ENCODE results near the gene SLC6A1.
A peak's percentile ranks its signal among the peaks of the same experiment; 100 is the strongest.

The SLC6A1 gene

DNA sequence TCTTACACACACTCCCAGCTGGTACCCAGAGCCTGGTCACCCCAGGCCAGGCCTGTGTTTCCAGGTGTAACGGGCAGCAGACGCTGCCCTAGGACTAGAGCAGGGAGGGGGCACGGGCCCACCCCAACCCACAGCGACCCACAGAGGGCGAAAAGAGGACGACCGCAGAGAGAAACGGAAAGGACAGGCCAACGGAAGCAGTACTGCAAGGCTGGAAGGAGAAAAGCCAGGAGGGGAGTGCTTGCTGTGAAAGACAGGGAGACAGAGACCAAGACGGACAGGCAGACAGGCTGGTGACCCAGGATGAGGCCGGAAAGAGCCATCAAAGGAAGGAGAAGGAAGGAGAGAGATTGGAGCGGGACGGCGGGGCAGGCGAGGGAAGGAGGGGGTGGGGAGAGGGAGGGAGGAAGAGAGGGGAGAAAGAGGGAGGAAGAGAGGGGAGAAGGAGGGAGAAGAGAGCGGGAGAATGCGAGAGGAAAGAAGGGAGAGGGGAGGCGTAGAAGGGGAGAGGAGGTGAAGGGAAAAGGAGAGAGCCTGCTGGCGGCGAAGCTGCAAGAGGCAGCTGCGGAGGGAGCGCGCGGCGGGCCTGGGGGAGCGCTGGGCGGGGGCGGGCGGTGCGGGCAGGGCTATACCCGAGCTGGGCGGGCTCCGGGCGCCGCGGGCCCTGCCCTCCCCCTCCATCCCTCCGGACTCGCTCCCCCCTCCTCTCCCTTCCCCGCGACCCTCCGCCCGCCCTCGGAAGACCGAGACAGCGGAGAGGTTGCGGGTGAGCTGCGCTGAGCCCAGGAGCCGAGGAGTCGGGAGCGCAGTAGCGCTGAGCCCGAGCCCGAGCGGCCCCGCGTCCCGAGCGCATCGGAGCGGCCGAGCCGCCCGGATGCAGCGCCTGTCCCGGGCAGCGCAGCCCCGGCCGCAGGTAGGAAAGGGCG is at the start of gene SLC6A1:
Gene SLC6A1, plus strand, starts transcription at position 732 of the 926 bp plus-strand sequence. CDS start 24,464 bp downstream, outside the sequence.
- TF ChIP-seq, protein P1, sequence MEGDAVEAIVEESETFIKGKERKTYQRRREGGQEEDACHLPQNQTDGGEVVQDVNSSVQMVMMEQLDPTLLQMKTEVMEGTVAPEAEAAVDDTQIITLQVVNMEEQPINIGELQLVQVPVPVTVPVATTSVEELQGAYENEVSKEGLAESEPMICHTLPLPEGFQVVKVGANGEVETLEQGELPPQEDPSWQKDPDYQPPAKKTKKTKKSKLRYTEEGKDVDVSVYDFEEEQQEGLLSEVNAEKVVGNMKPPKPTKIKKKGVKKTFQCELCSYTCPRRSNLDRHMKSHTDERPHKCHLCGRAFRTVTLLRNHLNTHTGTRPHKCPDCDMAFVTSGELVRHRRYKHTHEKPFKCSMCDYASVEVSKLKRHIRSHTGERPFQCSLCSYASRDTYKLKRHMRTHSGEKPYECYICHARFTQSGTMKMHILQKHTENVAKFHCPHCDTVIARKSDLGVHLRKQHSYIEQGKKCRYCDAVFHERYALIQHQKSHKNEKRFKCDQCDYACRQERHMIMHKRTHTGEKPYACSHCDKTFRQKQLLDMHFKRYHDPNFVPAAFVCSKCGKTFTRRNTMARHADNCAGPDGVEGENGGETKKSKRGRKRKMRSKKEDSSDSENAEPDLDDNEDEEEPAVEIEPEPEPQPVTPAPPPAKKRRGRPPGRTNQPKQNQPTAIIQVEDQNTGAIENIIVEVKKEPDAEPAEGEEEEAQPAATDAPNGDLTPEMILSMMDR (IDR thresholded peaks at IDR 0.05; ENCODE audit: control insufficient read depth, extremely low read depth, insufficient read depth): no peak
- DNase-seq (ENCODE audit: low read depth): no peak
- H3K4me3 ChIP-seq (ENCODE audit: low read depth, low read length): no peak within 1 kb of the TSS

DNA sequence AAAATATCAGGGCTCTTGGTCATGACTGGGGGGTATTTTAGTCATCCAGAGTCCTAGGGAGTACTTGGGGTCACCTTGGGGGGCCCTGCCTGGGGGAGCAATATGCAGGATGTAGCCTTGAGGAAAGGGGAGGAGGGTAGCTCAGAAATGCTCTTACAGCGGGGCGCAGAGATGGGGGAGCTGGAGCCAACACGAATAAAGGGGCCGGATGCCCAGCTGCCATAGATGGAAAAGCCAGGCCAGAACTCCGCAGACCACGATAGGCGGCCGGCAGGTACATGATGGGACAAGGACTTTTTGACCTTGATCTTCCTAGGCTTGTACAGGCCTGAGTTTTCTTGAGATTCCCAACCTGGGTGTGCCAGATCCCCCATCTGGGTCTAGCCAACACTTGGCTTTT is 47.7 kb upstream of the SLC6A1 start:
- H3K4me3 ChIP-seq (ENCODE audit: low read depth, low read length): no peak overlapping the region
- no peak for DNase-seq (ENCODE audit: low read depth)
- TF ChIP-seq, protein P1 (IDR thresholded peaks at IDR 0.05; ENCODE audit: control insufficient read depth, extremely low read depth, insufficient read depth): no peak

DNA sequence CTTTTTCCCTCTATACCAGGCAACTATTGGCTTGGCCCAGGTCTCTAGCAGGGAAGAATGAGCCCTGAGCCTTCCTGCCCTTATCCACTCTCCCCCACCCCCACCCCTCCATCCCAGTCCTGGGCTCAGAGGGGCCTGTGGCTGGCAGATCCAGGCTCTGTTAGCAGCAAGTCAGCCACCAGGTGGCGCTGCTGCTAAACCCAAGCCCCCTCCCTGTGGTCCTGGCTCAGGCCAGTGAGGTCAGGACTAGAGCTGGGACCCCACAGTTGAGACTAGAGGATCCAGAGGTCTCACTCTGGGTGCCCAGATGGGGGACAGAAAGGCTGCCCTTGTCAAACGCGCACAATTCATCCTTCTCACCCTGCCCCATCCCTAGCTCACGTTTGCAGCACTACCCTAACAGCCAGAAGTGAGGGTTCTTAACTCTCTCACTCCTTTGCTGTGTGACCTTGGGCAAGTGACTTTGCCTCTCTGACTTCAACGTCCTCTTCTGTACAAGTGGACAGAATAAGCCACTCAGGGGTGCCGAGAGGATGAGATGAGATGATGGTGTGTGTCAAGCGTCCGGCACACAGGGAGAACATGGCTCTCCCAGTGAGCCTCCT is 46.8 kb upstream of the SLC6A1 start:
- peak; percentile 6 for DNase-seq (ENCODE audit: low read depth)
- TF ChIP-seq, protein P1 (IDR thresholded peaks at IDR 0.05; ENCODE audit: control insufficient read depth, extremely low read depth, insufficient read depth): peak; percentile 81
- no peak overlapping the region for H3K4me3 ChIP-seq (ENCODE audit: low read depth, low read length)

DNA sequence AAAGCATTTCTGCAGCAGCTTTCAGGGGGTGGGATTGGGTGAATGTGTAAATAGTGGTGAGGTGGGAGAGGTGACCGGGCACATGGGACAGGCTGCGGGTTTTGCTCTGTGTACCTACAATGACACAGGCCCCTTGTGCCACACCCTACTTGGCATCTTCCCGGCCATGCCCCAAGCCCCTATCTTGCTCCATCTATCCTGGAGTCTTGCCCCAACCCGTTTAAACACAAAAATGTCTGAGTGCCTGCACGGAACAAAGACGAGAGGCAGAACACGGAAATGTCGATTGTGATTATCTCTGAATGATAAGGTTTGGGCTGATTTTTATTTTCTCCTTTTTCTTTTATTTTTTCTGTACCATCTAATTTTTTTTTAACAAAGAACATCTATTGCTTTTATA is 46.0 kb upstream of the SLC6A1 start:
- no peak overlapping the region for H3K4me3 ChIP-seq (ENCODE audit: low read depth, low read length)
- TF ChIP-seq, protein P1 (IDR thresholded peaks at IDR 0.05; ENCODE audit: control insufficient read depth, extremely low read depth, insufficient read depth): no peak
- no peak for DNase-seq (ENCODE audit: low read depth)

DNA sequence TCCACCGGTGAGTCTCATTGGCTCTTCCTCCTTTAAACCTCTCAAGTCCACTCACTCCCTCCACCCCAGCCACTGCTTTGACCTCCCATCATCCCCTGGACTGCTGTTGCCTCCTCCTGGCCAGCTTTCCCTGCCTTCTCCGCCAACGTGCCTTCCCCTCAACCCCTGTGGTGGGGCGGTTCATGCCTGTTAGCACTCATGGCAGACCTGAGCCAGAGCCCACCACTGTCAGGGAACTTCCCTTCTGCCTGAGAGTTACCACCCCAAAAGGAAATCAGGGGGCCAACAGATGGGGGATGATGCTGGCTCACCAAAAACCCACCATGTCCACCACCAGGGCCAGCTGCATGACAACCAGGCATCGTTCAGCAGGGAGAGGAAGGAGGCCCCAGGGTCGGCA is 44.2 kb upstream of the SLC6A1 start:
- TF ChIP-seq, protein P1 (IDR thresholded peaks at IDR 0.05; ENCODE audit: control insufficient read depth, extremely low read depth, insufficient read depth): no peak
- no peak overlapping the region for H3K4me3 ChIP-seq (ENCODE audit: low read depth, low read length)
- DNase-seq (ENCODE audit: low read depth): no peak

DNA sequence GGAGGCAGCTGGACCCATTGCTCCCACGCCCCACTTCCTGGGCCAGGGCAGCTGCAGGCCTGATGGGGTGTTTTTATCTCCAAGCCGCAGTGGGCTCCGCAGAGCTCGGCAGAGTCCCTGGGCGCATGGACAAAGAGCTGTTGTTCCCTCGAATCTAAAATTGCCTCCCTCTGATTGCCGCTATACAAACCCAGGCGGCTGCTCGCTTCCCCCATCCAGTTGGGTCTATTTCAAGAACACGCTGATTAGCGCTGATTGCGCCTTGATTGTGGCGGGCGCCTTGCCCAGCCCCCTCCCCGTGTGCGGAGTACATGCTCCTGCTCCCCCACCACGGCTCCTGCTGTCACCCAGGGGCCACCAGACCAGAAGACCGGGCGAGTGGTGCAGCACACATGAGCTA is 43.4 kb upstream of the SLC6A1 start:
- TF ChIP-seq, protein P1 (IDR thresholded peaks at IDR 0.05; ENCODE audit: control insufficient read depth, extremely low read depth, insufficient read depth): no peak
- no peak overlapping the region for H3K4me3 ChIP-seq (ENCODE audit: low read depth, low read length)
- DNase-seq (ENCODE audit: low read depth): no peak
